HG02610 (cell line): ENCODE results near the gene ADAP1.
"Not testable (repeated sequence)": the region's sequence is repeated elsewhere in the genome, so short reads cannot be mapped to it uniquely, and the experiment has no call there.

Source experiments
- ATAC-seq: cut with Tn5 transposase; IDR thresholded peaks from one replicate; pipeline ENCODE4 v1.9.1; 2021; ENCODE audit warnings: mild to moderate bottlenecking, moderate library complexity; ENCODE audit not compliant: unreplicated experiment

ADAP1 gene

GRCh38 chr7:954330-955238 is at the start of gene ADAP1:
Gene ADAP1, minus strand, starts transcription at chr7:954680. Its CDS starts 203 bp downstream, at chr7:954477.
- peak; percentile 35 for ATAC-seq

GRCh38 chr7:1002445-1002844 is 48.0 kb upstream of the ADAP1 start:
- not testable (repeated sequence) for ATAC-seq

GRCh38 chr7:1002026-1002425 is 47.5 kb upstream of the ADAP1 start:
- ATAC-seq: not testable (repeated sequence)

GRCh38 chr7:1001069-1001770 is 46.7 kb upstream of the ADAP1 start:
- not testable (repeated sequence) for ATAC-seq

GRCh38 chr7:999941-1000935 is 45.8 kb upstream of the ADAP1 start:
- no peak for ATAC-seq

GRCh38 chr7:999149-999879 is 44.8 kb upstream of the ADAP1 start:
- ATAC-seq: no peak

- ATAC-seq: no peak
These were observed 43.2 kb upstream of the ADAP1 start for GRCh38 chr7:997404-998395.

- no peak for ATAC-seq
These were observed 41.8 kb upstream of the ADAP1 start for GRCh38 chr7:996079-996872.

GRCh38 chr7:995571-995970 is 41.1 kb upstream of the ADAP1 start:
- no peak for ATAC-seq

- no peak for ATAC-seq
These were observed 40.3 kb upstream of the ADAP1 start for GRCh38 chr7:994592-995308.

GRCh38 chr7:992709-993607 is 38.5 kb upstream of the ADAP1 start:
- ATAC-seq: peak; percentile 73

GRCh38 chr7:991729-992656 is 37.5 kb upstream of the ADAP1 start:
- ATAC-seq: no peak

- no peak for ATAC-seq
These were observed 36.7 kb upstream of the ADAP1 start for GRCh38 chr7:990933-991728.

GRCh38 chr7:990352-990932 is 36.0 kb upstream of the ADAP1 start:
- ATAC-seq: no peak
